GM04504 (cell line): ENCODE data around the gene SPSB2.

Source experiments
- DNase-seq: peaks from one replicate; pipeline ENCODE4 v3.0.0-alpha.2; 2012; ENCODE audit warnings: low read depth

SPSB2 gene

GRCh38 chr12:6832125-6832524 is 41.0 kb downstream of the SPSB2 start:
- no peak for DNase-seq

- no peak for DNase-seq
Observed at GRCh38 chr12:6831450-6831995, 41.6 kb downstream of the SPSB2 start.

DNA sequence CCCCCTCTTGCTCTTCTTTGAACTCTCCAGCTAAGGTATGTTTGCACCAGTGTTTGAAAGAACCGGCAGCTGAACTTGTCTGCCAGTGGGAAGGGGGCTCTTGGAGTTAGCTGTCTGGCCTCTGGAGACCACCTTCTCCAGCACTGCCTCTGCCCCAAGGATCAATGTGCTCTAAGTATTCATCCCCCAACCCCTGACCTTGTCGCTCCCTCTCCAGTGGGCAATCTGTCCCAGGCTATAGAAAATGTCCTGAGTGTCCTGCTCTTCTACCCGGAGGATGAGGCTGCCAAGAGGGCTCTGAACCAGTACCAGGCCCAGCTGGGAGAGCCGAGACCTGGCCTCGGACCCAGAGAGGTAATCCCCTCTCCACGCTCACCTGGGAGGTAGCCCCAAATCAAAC is 42.1 kb downstream of the SPSB2 start:
- DNase-seq: no peak

DNA sequence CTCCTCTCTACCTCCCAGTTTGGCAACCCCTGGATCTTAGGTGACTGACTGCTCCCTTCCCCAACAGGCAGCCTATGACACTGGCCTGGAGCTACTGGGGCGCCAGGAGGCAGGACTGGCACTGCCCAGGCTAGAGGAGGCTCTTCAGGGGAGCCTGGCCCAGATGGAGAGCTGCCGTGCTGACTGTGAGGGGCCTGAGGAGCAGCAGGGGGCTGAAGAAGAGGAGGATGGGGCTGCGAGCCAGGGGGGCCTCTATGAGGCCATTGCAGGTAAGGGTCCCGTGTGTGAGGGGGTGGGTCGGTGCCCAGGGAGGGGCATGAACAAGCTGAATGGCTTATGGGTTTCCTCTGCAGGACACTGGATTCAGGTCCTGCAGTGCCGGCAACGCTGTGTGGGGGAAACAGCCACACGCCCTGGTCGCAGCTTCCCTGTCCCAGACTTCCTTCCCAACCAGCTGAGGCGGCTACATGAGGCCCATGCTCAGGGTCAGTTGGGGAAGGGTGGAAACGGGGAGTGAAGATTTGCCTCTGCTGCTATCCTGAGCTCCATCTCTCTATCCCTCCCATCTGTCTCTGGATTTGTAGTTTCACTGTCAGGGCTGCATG is 42.7 kb downstream of the SPSB2 start:
- no peak for DNase-seq

DNA sequence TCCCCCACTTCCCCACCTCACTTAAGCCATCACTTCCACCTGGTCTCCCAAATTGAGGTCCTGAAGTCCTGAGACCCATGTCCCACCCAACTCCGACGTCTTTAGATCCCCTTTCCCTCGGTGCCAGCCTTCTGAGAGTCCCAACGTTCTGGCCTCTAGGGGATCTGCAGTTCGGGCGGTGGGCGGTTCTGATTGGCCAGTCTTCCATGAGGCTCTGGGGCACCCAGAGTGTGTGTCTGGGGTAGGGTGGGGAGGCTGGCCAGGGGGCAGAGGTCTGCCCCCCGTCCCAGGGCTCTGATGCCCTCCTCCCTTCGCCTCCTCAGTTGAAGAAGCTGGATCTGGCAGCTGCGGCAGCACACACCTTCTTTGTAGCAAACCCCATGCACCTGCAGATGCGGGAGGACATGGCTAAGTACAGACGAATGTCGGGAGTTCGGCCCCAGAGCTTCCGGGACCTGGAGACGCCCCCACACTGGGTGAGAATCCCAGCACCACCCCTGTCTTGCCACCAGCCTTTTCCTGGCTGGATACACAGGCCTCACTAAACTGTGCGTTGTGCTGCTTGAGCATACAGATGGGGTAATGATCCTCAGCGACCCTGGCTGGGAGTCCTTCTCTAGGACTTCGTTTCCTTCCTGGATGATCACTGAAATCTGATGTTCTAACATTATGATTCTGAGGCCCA is 43.4 kb downstream of the SPSB2 start:
- no peak for DNase-seq

- no peak for DNase-seq
Observed at GRCh38 chr12:6828781-6829535, 44.1 kb downstream of the SPSB2 start.

DNA sequence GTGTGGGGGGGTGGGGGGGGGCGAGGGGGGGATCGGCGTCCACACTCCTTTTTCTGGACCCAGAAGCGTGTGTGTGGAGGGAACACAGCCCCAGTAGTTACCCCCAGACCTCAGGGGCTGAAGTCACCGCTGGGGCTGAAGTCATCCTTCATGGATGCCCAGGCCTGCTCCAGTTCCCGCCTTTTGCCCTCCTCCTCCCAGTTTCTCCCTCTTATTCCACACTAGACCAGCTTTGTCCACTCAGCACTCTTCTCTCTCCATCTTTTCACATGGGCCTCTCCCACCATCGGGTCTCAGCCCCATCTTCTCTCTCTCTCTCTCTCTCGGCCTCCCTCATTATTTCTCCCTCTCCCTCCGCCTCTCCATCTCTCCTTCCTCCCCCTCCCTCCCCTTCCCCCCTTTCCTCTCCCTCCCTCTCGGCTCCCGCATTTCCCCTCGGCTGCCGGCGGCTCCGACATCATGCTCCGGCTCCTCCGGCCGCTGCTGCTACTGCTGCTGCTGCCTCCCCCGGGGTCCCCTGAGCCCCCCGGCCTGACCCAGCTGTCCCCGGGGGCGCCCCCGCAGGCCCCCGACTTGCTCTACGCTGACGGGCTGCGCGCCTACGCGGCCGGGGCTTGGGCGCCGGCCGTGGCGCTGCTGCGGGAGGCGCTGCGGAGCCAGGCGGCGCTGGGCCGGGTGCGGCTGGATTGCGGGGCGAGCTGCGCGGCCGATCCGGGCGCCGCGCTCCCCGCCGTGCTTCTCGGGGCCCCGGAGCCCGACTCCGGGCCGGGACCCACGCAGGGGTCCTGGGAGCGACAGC is 44.9 kb downstream of the SPSB2 start, which contains the start of gene P3H3:
P3H3 (plus strand) TSS at position 426 of the 799 bp plus-strand sequence; CDS start at position 460, 34 bp downstream.
- DNase-seq: no peak

- DNase-seq: no peak
Observed at GRCh38 chr12:6827437-6827911, 45.6 kb downstream of the SPSB2 start.

DNA sequence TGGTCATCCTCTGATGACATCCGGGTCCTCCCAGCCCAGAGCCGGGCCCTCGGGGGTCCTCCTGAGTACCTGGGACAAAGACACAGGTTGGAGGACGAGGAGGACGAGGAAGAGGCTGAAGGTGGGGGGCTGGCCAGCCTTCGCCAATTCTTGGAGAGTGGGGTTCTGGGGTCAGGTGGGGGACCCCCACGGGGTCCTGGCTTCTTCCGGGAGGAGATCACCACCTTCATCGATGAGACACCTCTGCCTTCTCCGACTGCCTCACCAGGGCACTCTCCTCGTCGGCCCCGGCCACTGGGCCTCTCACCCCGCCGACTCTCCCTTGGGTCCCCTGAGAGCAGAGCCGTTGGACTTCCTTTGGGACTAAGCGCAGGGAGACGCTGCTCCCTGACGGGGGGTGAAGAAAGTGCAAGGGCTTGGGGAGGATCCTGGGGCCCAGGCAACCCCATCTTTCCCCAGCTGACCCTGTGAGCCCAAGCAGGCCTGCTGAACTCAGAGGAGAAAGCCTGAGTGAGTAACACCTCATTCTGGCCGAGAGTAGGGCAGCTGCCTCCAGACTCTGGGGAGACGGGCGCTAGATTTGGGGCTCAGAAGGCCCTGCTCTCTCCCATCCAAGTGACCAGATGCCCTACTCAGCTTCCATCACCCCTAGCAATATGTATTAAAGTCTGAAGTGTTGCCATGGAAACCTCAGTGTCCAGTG is 46.2 kb downstream of the SPSB2 start:
- DNase-seq: no peak

DNA sequence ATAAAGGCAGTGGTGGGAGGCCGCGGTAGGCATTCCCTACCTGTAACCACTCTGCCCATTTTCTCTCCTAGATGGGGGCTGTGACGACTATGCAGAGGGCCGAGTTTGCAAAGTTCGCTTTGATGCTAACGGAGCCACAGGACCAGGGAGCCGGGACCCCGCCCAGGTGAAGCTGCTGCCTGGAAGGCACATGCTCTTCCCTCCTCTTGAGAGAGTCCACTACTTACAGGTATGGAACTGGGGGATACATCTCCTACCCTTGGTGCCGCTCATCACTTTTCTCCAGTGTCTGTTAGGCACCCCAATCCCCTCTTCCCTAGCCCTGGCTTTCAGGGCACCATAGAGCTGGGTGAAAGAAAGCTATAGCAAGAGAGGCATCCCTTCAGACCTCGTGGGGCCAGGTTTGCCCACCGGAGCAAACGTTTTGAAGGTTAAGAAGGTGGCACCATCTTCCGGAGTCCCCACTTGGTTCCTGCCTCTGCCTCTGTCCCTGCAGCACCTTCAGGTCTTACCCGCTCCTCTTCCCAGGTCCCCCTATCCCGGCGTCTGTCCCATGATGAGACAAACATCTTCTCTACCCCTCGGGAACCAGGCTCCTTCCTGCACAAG is 46.9 kb downstream of the SPSB2 start:
- no peak for DNase-seq

DNA sequence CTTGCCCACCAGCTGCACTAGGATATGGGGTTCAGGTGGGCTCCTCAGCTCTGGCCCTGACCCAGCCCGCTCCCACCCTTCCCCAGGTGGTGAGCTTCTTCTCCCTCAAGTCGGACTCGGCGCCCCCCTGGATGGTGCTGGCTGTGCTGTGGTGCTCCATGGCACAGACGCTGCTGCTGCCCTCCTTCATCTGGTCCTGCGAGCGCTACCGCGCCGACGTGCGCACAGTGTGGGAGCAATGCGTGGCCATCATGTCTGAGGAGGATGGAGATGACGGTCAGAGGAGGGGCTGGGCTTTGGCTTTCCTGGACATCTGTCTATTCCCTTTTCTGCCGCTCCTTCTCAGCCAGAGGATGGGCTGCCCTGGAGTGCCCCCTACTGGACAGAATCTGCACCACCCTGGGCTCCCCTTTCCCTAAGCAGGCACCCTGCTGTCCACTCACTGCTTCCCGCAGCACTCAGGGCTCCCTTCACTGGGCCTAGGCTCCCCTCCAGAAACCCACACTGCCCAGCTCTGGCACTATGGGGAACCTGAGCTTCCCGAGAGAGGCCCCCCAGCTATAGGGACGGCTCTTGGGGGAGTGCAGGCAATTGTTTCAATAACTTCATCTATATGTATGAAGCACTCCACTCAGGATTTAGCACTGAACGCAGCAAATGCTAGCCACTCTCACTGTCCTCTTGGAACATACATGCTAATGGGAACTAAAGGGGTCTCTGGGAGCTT is 47.5 kb downstream of the SPSB2 start:
- peak; percentile 68 for DNase-seq

DNA sequence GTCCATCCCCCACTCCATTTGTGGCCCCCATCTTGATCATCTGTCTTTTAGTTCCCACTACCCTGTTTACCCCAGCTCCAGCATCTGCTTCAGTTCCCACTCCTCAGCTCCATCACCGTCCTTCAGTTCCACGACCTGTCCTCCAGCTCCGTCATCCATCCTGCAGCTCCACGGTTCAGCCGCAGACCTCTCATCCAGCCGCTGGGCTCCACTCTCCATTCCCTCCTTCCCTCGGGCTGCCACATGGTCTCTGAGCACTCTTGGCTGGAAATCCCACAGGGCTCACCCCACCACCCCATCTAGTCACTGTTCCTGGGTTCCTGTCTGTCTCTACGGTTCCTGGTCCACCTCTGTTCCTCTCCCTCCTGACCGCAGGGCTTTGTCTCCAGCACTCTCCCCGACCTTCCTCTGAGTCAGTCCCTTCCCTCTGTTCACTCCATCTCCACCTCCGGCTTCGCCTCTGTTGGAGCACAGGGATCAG is 48.2 kb downstream of the SPSB2 start:
- DNase-seq: peak; percentile 11

DNA sequence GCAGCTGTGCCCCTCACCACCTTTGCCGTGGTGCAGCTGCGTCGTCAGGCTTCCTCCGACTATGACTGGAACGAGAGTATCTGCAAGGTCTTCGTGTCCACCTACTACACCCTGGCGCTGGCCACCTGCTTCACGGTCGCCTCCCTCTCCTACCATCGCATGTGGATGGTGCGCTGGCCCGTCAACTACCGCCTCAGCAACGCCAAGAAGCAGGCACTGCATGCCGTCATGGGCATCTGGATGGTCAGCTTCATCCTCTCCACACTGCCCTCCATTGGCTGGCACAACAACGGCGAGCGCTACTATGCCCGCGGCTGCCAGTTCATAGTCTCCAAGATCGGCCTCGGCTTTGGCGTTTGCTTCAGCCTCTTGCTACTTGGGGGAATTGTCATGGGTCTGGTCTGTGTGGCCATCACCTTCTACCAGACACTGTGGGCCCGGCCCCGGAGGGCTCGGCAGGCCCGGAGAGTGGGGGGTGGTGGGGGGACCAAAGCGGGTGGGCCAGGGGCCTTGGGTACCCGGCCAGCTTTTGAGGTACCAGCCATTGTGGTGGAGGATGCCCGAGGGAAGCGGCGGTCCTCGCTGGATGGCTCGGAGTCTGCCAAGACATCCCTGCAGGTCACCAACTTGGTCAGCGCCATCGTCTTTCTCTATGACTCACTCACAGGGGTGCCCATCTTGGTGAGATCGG is 48.9 kb downstream of the SPSB2 start:
- no peak for DNase-seq

DNA sequence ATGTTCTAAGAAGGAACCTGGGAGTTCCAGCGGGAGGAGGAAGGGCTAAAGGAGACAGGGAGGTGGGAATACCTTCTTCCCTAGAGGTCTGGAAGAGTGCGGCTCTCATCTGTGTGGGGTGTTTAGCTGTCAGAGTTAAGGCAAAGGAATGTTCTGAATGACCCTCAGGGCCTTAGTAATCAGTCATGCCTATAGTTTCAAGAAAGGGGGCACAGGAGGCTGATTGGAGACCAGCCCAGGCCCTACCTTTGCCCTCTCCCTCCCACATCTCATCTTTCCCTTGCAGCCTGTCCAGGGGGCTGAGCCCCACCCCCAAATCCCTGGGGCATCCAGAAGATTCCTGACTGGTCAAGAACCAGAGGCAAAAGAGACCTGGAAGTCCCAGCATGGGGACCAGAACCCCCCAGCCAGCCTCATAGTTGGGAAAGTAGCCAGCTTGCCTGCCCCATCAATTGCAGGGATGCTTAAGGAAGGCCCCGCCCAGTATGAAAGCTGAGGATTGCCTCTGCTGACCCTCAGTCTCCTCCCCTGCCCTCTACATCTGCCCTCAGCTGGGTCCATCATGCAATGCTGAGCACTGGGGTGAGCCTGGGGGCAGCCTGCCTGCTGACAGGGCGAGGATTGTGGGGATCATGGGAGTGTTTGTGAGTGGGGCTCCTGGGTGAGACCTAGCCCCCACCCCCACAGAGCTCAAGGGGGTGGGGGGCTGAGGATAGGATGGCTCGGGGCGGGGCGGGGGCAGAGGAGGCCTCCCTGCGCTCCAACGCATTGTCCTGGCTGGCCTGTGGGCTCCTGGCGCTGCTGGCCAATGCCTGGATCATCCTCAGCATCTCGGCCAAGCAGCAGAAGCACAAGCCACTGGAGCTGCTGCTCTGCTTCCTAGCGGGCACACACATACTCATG is 49.7 kb downstream of the SPSB2 start:
- DNase-seq: no peak

DNA sequence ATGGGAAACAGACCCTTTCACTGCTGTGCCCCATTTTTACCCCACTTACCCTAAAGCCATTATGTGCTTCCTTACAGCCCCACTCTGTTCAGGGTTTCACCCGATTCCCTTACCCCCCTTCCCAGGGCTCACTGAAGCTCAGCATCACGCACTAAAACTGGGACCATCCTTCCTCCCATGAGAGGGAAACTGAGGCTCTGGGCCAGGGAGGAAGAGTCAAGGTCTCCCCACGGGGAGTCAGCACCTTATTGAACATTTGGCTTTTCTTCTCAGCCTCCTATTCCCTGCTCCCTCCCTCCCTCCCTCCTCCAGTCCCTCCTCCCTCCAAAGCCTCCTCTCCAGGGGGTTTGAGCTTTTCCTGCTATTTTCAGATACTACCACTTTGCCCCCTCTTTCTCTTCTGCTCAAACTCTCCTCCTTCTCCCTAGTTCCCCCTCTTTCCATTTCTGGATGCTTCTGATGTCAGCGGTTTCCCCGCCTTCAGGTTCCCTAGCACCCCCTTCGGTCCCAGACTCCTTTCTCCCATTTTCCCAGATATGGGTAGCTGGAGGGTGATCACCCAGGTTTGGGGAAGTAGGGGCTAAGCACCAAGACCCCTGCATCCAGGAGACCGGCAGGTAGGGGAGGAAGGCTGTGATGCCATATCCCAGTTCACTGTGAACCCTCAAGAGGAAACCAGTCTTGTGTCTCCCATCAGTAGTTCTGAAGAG is 50.5 kb downstream of the SPSB2 start:
- DNase-seq: no peak

DNA sequence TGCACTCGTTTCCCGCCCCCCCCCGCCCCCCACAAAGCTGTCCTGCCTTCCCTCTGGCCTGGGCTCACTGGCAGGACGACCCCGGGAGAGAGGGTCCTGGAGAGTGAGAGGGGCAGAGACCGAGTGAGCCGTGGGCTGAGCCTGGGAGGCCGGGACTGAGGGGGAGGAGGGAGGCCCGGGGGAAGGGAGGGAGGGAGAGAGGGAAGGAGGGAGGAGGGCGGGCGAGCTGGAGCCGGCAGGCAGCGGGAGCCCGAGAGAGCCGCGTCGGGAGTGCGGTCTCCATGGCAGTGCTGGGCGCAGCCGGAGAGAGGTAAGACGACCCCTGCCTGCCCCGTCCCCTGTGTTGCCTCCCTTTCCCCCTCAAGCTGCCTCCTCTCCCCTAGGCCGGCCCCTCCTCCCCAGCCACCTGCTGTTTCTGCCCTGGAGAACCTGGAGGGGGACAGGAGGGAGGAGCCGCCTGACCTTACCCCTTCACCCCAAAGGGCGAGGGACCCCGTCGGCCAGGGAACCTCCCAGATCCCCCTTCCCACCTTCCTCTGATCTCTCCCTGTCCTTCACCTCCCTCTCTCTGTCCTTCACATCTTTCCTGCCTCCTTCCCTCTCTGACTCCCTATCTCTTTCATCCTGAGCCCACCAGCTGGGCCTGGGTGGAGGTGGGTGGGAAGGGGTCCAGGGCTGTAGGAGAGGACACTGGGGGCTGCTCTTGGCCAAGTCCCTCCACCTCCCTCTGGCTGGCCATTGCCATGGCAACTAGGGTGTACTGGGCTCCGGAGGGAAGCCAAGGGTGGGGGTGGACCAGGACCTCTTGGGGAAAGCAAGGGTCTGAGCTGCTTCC is 51.3 kb downstream of the SPSB2 start, which contains the start of gene GPR162:
GPR162 (plus strand) TSS at position 231 of the 835 bp plus-strand sequence. CDS start 2,078 bp downstream, outside the sequence.
- no peak for DNase-seq
